ENCODE measurements around the gene GIT1.

DNA sequence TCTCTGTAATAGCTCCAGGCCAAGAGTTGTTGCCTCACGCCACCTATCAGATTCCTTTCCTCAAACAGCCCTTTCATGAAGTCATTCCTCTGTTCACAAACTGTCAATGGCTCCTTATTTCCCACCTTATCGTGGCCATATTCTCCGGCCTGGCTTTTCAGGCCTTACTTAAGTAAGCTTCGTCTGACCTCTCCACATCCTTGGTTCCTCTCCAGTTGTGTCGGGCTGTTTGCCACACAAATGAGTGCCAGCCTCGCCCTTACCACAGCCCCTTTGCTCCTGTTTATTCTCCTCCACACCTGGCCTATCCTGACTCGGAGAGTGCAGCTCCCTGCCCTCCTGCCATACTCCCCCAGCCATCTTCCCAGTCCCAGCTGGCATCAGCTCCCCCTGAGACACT is 18.9 kb downstream of the GIT1 start:
- no peak for TF ChIP-seq ZNF121 (CRISPR knock-in tag; IDR thresholded peaks at IDR 0.05)
- TF ChIP-seq, protein P1, sequence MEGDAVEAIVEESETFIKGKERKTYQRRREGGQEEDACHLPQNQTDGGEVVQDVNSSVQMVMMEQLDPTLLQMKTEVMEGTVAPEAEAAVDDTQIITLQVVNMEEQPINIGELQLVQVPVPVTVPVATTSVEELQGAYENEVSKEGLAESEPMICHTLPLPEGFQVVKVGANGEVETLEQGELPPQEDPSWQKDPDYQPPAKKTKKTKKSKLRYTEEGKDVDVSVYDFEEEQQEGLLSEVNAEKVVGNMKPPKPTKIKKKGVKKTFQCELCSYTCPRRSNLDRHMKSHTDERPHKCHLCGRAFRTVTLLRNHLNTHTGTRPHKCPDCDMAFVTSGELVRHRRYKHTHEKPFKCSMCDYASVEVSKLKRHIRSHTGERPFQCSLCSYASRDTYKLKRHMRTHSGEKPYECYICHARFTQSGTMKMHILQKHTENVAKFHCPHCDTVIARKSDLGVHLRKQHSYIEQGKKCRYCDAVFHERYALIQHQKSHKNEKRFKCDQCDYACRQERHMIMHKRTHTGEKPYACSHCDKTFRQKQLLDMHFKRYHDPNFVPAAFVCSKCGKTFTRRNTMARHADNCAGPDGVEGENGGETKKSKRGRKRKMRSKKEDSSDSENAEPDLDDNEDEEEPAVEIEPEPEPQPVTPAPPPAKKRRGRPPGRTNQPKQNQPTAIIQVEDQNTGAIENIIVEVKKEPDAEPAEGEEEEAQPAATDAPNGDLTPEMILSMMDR (CRISPR knock-in tag; IDR thresholded peaks at IDR 0.05) = no peak
- TF ChIP-seq, protein P2, sequence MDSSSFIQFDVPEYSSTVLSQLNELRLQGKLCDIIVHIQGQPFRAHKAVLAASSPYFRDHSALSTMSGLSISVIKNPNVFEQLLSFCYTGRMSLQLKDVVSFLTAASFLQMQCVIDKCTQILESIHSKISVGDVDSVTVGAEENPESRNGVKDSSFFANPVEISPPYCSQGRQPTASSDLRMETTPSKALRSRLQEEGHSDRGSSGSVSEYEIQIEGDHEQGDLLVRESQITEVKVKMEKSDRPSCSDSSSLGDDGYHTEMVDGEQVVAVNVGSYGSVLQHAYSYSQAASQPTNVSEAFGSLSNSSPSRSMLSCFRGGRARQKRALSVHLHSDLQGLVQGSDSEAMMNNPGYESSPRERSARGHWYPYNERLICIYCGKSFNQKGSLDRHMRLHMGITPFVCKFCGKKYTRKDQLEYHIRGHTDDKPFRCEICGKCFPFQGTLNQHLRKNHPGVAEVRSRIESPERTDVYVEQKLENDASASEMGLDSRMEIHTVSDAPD (CRISPR knock-in tag; IDR thresholded peaks at IDR 0.05) = no peak
- TF ChIP-seq, protein P3, sequence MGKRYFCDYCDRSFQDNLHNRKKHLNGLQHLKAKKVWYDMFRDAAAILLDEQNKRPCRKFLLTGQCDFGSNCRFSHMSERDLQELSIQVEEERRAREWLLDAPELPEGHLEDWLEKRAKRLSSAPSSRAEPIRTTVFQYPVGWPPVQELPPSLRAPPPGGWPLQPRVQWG (CRISPR knock-in tag; IDR thresholded peaks at IDR 0.05; ENCODE audit: borderline replicate concordance, low read depth) = no peak
- no peak for TF ChIP-seq ZSCAN22 (CRISPR knock-in tag; IDR thresholded peaks at IDR 0.05)
- TF ChIP-seq, protein P4, sequence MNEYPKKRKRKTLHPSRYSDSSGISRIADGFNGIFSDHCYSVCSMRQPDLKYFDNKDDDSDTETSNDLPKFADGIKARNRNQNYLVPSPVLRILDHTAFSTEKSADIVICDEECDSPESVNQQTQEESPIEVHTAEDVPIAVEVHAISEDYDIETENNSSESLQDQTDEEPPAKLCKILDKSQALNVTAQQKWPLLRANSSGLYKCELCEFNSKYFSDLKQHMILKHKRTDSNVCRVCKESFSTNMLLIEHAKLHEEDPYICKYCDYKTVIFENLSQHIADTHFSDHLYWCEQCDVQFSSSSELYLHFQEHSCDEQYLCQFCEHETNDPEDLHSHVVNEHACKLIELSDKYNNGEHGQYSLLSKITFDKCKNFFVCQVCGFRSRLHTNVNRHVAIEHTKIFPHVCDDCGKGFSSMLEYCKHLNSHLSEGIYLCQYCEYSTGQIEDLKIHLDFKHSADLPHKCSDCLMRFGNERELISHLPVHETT (CRISPR knock-in tag; conservative IDR thresholded peaks at IDR 0.05) = no peak
- TF ChIP-seq RNF2 (conservative IDR thresholded peaks at IDR 0.05; ENCODE audit: low read depth) = no peak
- TF ChIP-seq SALL2 (CRISPR knock-in tag; IDR thresholded peaks at IDR 0.05) = no peak
- TF ChIP-seq SIN3A (IDR thresholded peaks at IDR 0.05; ENCODE audit: borderline replicate concordance, low read depth, low read length) = no peak
- TF ChIP-seq KMT2B (CRISPR knock-in tag; IDR thresholded peaks at IDR 0.05) = no peak
